DND-41 (cell line): ENCODE results near the gene LINGO1.

ENCODE experiments used
- ATAC-seq: fragments of 200-7000 bp; cut with Tn5 transposase; 3 replicates; pipeline ENCODE4 v1.9.1; 2021; ENCODE audit warnings: low read depth; ENCODE audit not compliant: insufficient read depth
- DNase-seq: peaks from one replicate; pipeline ENCODE4 v3.0.0-alpha.2; 2020
- H2AFZ ChIP-seq: 2 replicates; pipeline ENCODE4 v1.6.0; 2012; ENCODE audit warnings: low read depth, low read length
- H3K27ac ChIP-seq: 2 replicates; pipeline ENCODE4 v1.5.1; 2012; ENCODE audit warnings: low read length, inconsistent platforms
- H3K27me3 ChIP-seq: fragments of 200-600 bp; sonication (generic); 2 replicates; pipeline ENCODE4 v1.6.0; 2012; ENCODE audit warnings: low read length, mild to moderate bottlenecking, inconsistent platforms; ENCODE audit not compliant: insufficient read depth, poor library complexity
- H3K36me3 ChIP-seq: 2 replicates; pipeline ENCODE4 v1.5.1; 2012; ENCODE audit warnings: low read length, inconsistent platforms; ENCODE audit not compliant: insufficient read depth
- H3K4me1 ChIP-seq: 2 replicates; pipeline ENCODE4 v1.5.1; 2012; ENCODE audit warnings: mild to moderate bottlenecking, low read length; ENCODE audit not compliant: insufficient read depth
- H3K4me2 ChIP-seq: 2 replicates; pipeline ENCODE4 v1.6.0; 2012; ENCODE audit warnings: mild to moderate bottlenecking, moderate library complexity, low read length, inconsistent platforms; ENCODE audit not compliant: insufficient read depth
- H3K4me3 ChIP-seq, 2 experiments: fragments of 200-600 bp in 1 of 2; shearing (Covaris generic) in 1 of 2; 2 replicates each; pipeline ENCODE4 v1.5.1; 2012 to 2016; ENCODE audit warnings: inconsistent platforms in 2 of 2, low read length in 2 of 2, mild to moderate bottlenecking in 2 of 2, low read depth in 1 of 2, moderate library complexity in 1 of 2
- H3K79me2 ChIP-seq: 2 replicates; pipeline ENCODE4 v1.6.0; 2012; ENCODE audit warnings: low read length, inconsistent platforms; ENCODE audit not compliant: insufficient read depth
- H3K9ac ChIP-seq: 2 replicates; pipeline ENCODE4 v1.6.0; 2012; ENCODE audit warnings: low read depth, mild to moderate bottlenecking, inconsistent platforms, low read length, moderate library complexity
- H3K9me3 ChIP-seq: 2 replicates; pipeline ENCODE4 v1.5.1; 2012; ENCODE audit warnings: low read length, moderate library complexity, mild to moderate bottlenecking, inconsistent platforms; ENCODE audit not compliant: insufficient read depth, severe bottlenecking
- H4K20me1 ChIP-seq: 2 replicates; pipeline ENCODE4 v1.6.0; 2012; ENCODE audit warnings: low read length; ENCODE audit not compliant: insufficient read depth
- CTCF ChIP-seq: IDR thresholded peaks from 2 replicates; pipeline ENCODE4 v1.5.1; 2012; ENCODE audit warnings: borderline replicate concordance, low read length, moderate library complexity, mild to moderate bottlenecking; ENCODE audit not compliant: poor library complexity, severe bottlenecking; ENCODE audit errors: extremely low read depth
- EZH2 ChIP-seq: IDR thresholded peaks from 3 replicates; pipeline ENCODE4 v1.6.1; 2012; ENCODE audit warnings: borderline replicate concordance, low read depth, mild to moderate bottlenecking, moderate library complexity, low read length, inconsistent platforms; ENCODE audit not compliant: severe bottlenecking

Gene LINGO1

GRCh38 chr15:77659350-77660321 is 26.9 kb upstream of the LINGO1 start:
- H3K36me3 ChIP-seq, result no peaks in the 10 kb centered on the region
- peak; percentile 70 for DNase-seq
- no peaks in the 10 kb centered on the region for H3K4me1 ChIP-seq

GRCh38 chr15:77658304-77658703 is 25.6 kb upstream of the LINGO1 start:
- no peaks in the 10 kb centered on the region for H3K36me3 ChIP-seq
- no peak for TF ChIP-seq EZH2
- TF ChIP-seq CTCF, result no peak
- peaks cover 29% of the 10 kb centered on the region for H3K27me3 ChIP-seq
- no peaks in the 10 kb centered on the region for H3K9me3 ChIP-seq
- no peak for ATAC-seq
- no peaks in the 10 kb centered on the region for H3K79me2 ChIP-seq
- H3K4me2 ChIP-seq, result no peak overlapping the region
- H3K4me3 ChIP-seq, result no peak overlapping the region
- DNase-seq, result no peak
- no peak overlapping the region for H2AFZ ChIP-seq
- no peak overlapping the region for H3K27ac ChIP-seq
- no peaks in the 10 kb centered on the region for H3K4me1 ChIP-seq
- H4K20me1 ChIP-seq, result peaks cover 5% of the 10 kb centered on the region; the same call in 1 of the 2 replicates
- H3K9ac ChIP-seq, result no peak overlapping the region

More at GRCh38 chr15:77659350-77660321, 26.9 kb upstream of the LINGO1 start:
- Histone ChIP-seq H2AFZ (no peak overlapping the region), H3K27ac (no peak overlapping the region), H3K79me2 (no peaks in the 10 kb centered on the region), H3K4me3 (no peak overlapping the region), H3K4me2 (no peak overlapping the region), H3K27me3 (peaks cover 24% of the 10 kb centered on the region), H3K9ac (no peak overlapping the region), H3K9me3 (no peaks in the 10 kb centered on the region), H4K20me1 (peaks cover 5% of the 10 kb centered on the region; the same call in 1 of the 2 replicates)
- TF ChIP-seq CTCF (peak; percentile 52), EZH2 (no peak)
- peak; percentile 81; the same call in 2 of the 3 replicates for ATAC-seq

GRCh38 chr15:77657634-77658238 is 25.0 kb upstream of the LINGO1 start:
- H2AFZ ChIP-seq, result no peak overlapping the region
- H3K36me3 ChIP-seq, result no peaks in the 10 kb centered on the region
- no peak overlapping the region for H3K9ac ChIP-seq
- peaks cover 5% of the 10 kb centered on the region; the same call in 1 of the 2 replicates for H4K20me1 ChIP-seq
- H3K79me2 ChIP-seq, result no peaks in the 10 kb centered on the region
- DNase-seq (no peak), ATAC-seq (no peak)
- no peak for TF ChIP-seq CTCF
- no peak for TF ChIP-seq EZH2
- peaks cover 29% of the 10 kb centered on the region for H3K27me3 ChIP-seq
- H3K4me3 ChIP-seq, result no peak overlapping the region
- H3K27ac ChIP-seq, result no peak overlapping the region
- no peak overlapping the region for H3K4me2 ChIP-seq
- H3K9me3 ChIP-seq, result no peaks in the 10 kb centered on the region
- H3K4me1 ChIP-seq, result no peaks in the 10 kb centered on the region
